ENCODE measurements around the gene MELTF. TPM values are rescaled to one million over a fixed set of nuclear protein-coding genes. Genes with fewer than 3 reads are reported as not detected.
A peak's percentile ranks its signal among the peaks of the same experiment; 100 is the strongest.

Gene MELTF
- total and polyA plus RNA-seq, 2 of the 13 experiments (the other 11 are each of a cell fraction or from before 2014, with no cell fraction given): 3.2 to 7.5 TPM

DNA sequence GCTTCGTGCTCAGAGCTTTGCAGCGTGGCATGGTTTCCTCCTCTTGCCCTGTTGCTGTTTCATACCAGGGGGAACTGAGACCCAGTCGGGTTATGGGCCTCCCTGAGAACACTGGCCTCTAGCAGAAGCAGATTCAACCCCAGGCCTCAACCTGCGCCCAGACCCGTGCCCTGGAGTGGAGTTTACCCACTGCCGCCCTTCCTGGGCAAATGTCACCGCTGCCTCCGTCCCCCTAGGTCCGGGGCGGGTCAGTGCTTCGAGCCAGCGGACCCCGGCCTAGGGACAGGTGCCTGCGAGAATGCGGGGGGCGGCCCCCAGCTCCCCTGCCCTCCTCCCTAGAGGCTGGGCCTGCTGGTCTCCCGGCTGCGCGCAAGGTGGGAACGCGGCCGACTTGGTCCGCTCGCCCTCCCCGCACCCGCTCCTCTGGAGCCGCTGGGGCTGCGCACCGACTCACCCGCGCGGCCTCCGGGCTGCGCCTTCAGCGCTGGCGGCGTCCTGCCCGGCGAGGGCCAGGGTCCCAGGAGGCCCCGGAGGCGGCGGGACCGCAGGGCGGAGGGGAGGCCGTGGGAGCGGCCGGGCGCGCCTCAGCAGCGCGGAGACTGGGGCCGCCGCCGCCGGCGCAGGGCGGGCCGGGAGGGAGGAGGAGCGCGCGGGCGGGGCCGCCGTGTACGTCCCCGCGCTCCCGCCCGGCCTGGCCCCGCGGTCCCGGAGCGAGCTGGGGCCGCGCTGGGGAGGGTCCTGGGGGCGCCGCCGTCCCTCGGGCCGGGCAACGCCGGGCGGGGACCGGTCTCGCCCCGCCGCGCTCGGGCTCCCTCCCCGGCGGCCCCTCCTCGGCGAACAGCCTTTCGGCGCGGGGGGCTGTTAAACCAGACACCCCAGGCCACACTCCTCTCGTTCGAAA, 61.1 kb downstream of the MELTF start, which contains the start of gene PIGZ (continued):
- TF ChIP-seq, protein P1, sequence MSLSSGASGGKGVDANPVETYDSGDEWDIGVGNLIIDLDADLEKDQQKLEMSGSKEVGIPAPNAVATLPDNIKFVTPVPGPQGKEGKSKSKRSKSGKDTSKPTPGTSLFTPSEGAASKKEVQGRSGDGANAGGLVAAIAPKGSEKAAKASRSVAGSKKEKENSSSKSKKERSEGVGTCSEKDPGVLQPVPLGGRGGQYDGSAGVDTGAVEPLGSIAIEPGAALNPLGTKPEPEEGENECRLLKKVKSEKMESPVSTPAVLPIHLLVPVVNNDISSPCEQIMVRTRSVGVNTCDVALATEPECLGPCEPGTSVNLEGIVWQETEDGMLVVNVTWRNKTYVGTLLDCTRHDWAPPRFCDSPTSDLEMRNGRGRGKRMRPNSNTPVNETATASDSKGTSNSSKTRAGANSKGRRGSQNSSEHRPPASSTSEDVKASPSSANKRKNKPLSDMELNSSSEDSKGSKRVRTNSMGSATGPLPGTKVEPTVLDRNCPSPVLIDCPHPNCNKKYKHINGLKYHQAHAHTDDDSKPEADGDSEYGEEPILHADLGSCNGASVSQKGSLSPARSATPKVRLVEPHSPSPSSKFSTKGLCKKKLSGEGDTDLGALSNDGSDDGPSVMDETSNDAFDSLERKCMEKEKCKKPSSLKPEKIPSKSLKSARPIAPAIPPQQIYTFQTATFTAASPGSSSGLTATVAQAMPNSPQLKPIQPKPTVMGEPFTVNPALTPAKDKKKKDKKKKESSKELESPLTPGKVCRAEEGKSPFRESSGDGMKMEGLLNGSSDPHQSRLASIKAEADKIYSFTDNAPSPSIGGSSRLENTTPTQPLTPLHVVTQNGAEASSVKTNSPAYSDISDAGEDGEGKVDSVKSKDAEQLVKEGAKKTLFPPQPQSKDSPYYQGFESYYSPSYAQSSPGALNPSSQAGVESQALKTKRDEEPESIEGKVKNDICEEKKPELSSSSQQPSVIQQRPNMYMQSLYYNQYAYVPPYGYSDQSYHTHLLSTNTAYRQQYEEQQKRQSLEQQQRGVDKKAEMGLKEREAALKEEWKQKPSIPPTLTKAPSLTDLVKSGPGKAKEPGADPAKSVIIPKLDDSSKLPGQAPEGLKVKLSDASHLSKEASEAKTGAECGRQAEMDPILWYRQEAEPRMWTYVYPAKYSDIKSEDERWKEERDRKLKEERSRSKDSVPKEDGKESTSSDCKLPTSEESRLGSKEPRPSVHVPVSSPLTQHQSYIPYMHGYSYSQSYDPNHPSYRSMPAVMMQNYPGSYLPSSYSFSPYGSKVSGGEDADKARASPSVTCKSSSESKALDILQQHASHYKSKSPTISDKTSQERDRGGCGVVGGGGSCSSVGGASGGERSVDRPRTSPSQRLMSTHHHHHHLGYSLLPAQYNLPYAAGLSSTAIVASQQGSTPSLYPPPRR (CRISPR knock-in tag; IDR thresholded peaks at IDR 0.05; ENCODE audit: borderline replicate concordance): 0 out of 2 replicates have a peak, but pooled peaks have one; percentile 35
- TF ChIP-seq KMT2B (CRISPR knock-in tag; IDR thresholded peaks at IDR 0.05) (peak; percentile 14; the same call in 1 of the 2 replicates), MAFG (CRISPR knock-in tag; IDR thresholded peaks at IDR 0.05) (peak; percentile 66; the same call in 1 of the 2 replicates), ISL2 (CRISPR knock-in tag; IDR thresholded peaks at IDR 0.05) (no peak), NPAS2 (CRISPR knock-in tag; IDR thresholded peaks at IDR 0.05; ENCODE audit: borderline replicate concordance) (peak; percentile 63; the same call in 1 of the 2 replicates), ZNF564 (CRISPR knock-in tag; IDR thresholded peaks at IDR 0.05) (no peak), TARDBP (CRISPR knock-in tag; IDR thresholded peaks at IDR 0.05) (peak; percentile 20; the same call in 1 of the 2 replicates), YEATS2 (CRISPR knock-in tag; IDR thresholded peaks at IDR 0.05; ENCODE audit: borderline replicate concordance) (no peak), SPEN (CRISPR knock-in tag; IDR thresholded peaks at IDR 0.05; ENCODE audit: low read depth) (peak; percentile 25; the same call in 1 of the 2 replicates), NFE2L1 (CRISPR knock-in tag; IDR thresholded peaks at IDR 0.05; ENCODE audit: borderline replicate concordance) (0 out of 2 replicates have a peak, but pooled peaks have one; percentile 58), NRL (CRISPR knock-in tag; IDR thresholded peaks at IDR 0.05; ENCODE audit: borderline replicate concordance) (peak; percentile 82; the same call in 1 of the 2 replicates), ZSCAN30 (CRISPR knock-in tag; IDR thresholded peaks at IDR 0.05) (no peak), GABPB1 (CRISPR knock-in tag; IDR thresholded peaks at IDR 0.05) (peak; percentile 38; the same call in 1 of the 2 replicates), ZNF572 (CRISPR knock-in tag; IDR thresholded peaks at IDR 0.05) (0 out of 2 replicates have a peak, but pooled peaks have one; percentile 83), NAIF1 (CRISPR knock-in tag; IDR thresholded peaks at IDR 0.05; ENCODE audit: borderline replicate concordance) (no peak), SSRP1 (CRISPR knock-in tag; IDR thresholded peaks at IDR 0.05) (no peak), ZC3H13 (CRISPR knock-in tag; IDR thresholded peaks at IDR 0.05) (peak; percentile 57; the same call in 1 of the 2 replicates)
- TF ChIP-seq, protein P2, sequence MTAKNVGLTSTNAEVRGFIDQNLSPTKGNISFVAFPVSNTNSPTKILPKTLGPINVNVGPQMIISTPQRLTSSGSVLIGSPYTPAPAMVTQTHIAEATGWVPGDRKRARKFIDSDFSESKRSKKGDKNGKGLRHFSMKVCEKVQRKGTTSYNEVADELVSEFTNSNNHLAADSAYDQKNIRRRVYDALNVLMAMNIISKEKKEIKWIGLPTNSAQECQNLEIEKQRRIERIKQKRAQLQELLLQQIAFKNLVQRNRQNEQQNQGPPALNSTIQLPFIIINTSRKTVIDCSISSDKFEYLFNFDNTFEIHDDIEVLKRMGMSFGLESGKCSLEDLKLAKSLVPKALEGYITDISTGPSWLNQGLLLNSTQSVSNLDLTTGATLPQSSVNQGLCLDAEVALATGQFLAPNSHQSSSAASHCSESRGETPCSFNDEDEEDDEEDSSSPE (CRISPR knock-in tag; IDR thresholded peaks at IDR 0.05): 0 out of 2 replicates have a peak, but pooled peaks have one; percentile 15
- TF ChIP-seq, protein P3, sequence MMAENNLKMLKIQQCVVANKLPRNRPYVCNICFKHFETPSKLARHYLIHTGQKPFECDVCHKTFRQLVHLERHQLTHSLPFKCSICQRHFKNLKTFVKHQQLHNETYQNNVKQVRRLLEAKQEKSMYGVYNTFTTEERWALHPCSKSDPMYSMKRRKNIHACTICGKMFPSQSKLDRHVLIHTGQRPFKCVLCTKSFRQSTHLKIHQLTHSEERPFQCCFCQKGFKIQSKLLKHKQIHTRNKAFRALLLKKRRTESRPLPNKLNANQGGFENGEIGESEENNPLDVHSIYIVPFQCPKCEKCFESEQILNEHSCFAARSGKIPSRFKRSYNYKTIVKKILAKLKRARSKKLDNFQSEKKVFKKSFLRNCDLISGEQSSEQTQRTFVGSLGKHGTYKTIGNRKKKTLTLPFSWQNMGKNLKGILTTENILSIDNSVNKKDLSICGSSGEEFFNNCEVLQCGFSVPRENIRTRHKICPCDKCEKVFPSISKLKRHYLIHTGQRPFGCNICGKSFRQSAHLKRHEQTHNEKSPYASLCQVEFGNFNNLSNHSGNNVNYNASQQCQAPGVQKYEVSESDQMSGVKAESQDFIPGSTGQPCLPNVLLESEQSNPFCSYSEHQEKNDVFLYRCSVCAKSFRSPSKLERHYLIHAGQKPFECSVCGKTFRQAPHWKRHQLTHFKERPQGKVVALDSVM (CRISPR knock-in tag; IDR thresholded peaks at IDR 0.05): peak; percentile 16; the same call in 1 of the 2 replicates
- TF ChIP-seq, protein P4, sequence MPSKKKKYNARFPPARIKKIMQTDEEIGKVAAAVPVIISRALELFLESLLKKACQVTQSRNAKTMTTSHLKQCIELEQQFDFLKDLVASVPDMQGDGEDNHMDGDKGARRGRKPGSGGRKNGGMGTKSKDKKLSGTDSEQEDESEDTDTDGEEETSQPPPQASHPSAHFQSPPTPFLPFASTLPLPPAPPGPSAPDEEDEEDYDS (CRISPR knock-in tag; IDR thresholded peaks at IDR 0.05): no peak

All from HepG2 (cell line).